ENCODE data around the gene FTCDNL1.

GRCh38 chr2:199770716-199771115, 80.3 kb downstream of the FTCDNL1 start:
- TF ChIP-seq POLR2A (IDR thresholded peaks at IDR 0.05; ENCODE audit: low read length) (no peak), GATA1 (IDR thresholded peaks at IDR 0.05; ENCODE audit: low read depth, low read length) (no peak)
